ENCODE results near the gene ABCB11.

DNA sequence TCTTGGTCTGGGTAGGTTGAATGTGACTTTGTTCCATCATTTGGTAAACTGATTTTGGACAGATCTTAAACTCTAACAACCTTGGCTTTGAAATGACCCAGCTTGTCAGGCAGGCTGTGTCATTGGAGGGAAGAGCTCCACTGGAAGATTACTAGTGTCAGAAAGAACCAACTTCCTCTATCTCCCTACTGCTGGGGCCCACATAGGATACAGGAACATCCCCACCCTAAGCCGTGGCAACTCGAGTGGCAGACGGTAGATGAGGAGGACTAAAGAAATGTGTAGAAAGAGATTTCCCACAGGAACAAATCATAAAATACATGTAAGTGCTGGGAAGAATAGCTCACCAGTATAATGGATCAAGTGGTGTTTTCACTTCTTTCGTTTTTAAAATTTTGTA lies 134.3 kb downstream of the ABCB11 start:
- TF ChIP-seq, protein P1, sequence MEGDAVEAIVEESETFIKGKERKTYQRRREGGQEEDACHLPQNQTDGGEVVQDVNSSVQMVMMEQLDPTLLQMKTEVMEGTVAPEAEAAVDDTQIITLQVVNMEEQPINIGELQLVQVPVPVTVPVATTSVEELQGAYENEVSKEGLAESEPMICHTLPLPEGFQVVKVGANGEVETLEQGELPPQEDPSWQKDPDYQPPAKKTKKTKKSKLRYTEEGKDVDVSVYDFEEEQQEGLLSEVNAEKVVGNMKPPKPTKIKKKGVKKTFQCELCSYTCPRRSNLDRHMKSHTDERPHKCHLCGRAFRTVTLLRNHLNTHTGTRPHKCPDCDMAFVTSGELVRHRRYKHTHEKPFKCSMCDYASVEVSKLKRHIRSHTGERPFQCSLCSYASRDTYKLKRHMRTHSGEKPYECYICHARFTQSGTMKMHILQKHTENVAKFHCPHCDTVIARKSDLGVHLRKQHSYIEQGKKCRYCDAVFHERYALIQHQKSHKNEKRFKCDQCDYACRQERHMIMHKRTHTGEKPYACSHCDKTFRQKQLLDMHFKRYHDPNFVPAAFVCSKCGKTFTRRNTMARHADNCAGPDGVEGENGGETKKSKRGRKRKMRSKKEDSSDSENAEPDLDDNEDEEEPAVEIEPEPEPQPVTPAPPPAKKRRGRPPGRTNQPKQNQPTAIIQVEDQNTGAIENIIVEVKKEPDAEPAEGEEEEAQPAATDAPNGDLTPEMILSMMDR (IDR thresholded peaks at IDR 0.05) = no peak
- TF ChIP-seq POLR2A (IDR thresholded peaks at IDR 0.05) = no peak
